ENCODE data around the gene FZD10.
A peak's percentile ranks its signal among the peaks of the same experiment; 100 is the strongest.

FZD10 gene

GRCh38 chr12:130122356-130122755, 39.9 kb upstream of the FZD10 start:
- peaks cover 53% of the 10 kb centered on the region for H3K27me3 Mint-ChIP-seq (ENCODE audit: low read depth)
- no peak for TF ChIP-seq CTCF (IDR thresholded peaks at IDR 0.05; ENCODE audit: unreplicated experiment in 3 of 3)
- peaks cover 43% of the 10 kb centered on the region for H3K4me1 Mint-ChIP-seq
- no peak overlapping the region for H3K27ac Mint-ChIP-seq
- no peak overlapping the region for H3K4me3 Mint-ChIP-seq
- no peaks in the 10 kb centered on the region for H3K36me3 Mint-ChIP-seq (ENCODE audit: low read depth)
- H3K9me3 Mint-ChIP-seq, result no peaks in the 10 kb centered on the region

- Mint-ChIP-seq H3K9me3 (peaks cover 3% of the 10 kb centered on the region), H3K27me3 (ENCODE audit: low read depth) (peaks cover 57% of the 10 kb centered on the region), H3K36me3 (ENCODE audit: low read depth) (no peaks in the 10 kb centered on the region), H3K27ac (no peak overlapping the region), H3K4me1 (peaks cover 50% of the 10 kb centered on the region), H3K4me3 (no peak overlapping the region)
- TF ChIP-seq CTCF (IDR thresholded peaks at IDR 0.05; ENCODE audit: unreplicated experiment in 3 of 3), result no peak
Measured at GRCh38 chr12:130124106-130124505, 38.2 kb upstream of the FZD10 start.

GRCh38 chr12:130124605-130125244, 37.5 kb upstream of the FZD10 start:
- Mint-ChIP-seq H3K9me3 (peaks cover 3% of the 10 kb centered on the region), H3K27me3 (ENCODE audit: low read depth) (peaks cover 60% of the 10 kb centered on the region), H3K36me3 (ENCODE audit: low read depth) (no peaks in the 10 kb centered on the region), H3K27ac (no peak overlapping the region), H3K4me1 (peaks cover 53% of the 10 kb centered on the region), H3K4me3 (no peak overlapping the region)
- no peak for TF ChIP-seq CTCF (IDR thresholded peaks at IDR 0.05; ENCODE audit: unreplicated experiment in 3 of 3)

GRCh38 chr12:130126023-130126432, 36.2 kb upstream of the FZD10 start:
- no peak overlapping the region for H3K27ac Mint-ChIP-seq
- peaks cover 3% of the 10 kb centered on the region for H3K9me3 Mint-ChIP-seq
- peaks cover 55% of the 10 kb centered on the region for H3K4me1 Mint-ChIP-seq
- no peaks in the 10 kb centered on the region for H3K36me3 Mint-ChIP-seq (ENCODE audit: low read depth)
- no peak overlapping the region for H3K4me3 Mint-ChIP-seq
- peaks cover 54% of the 10 kb centered on the region for H3K27me3 Mint-ChIP-seq (ENCODE audit: low read depth)
- TF ChIP-seq CTCF (IDR thresholded peaks at IDR 0.05; ENCODE audit: unreplicated experiment in 3 of 3), result no peak

GRCh38 chr12:130127532-130127911, 34.7 kb upstream of the FZD10 start:
- Mint-ChIP-seq H3K36me3 (ENCODE audit: low read depth) (no peaks in the 10 kb centered on the region), H3K27ac (peak overlapping the region in 2 of 3 experiments; percentile 10 to 83), H3K27me3 (ENCODE audit: low read depth) (peaks cover 46% of the 10 kb centered on the region), H3K4me1 (peaks cover 47% of the 10 kb centered on the region), H3K4me3 (peak overlapping the region in 1 of 3 experiments; percentile 11), H3K9me3 (peaks cover 3% of the 10 kb centered on the region)
- no peak for TF ChIP-seq CTCF (IDR thresholded peaks at IDR 0.05; ENCODE audit: unreplicated experiment in 3 of 3)

All from nephron (organoid).